Neural progenitor cell (in vitro differentiated cells): ENCODE results near the gene JCAD. TPM values are rescaled to one million over a fixed set of nuclear protein-coding genes. Genes with fewer than 3 reads are reported as not detected.

Source experiments
- DNase-seq: peaks from one replicate; pipeline ENCODE4 v3.0.0-alpha.2; 2016; ENCODE audit warnings: low spot score
- H2AFZ ChIP-seq: fragments of 200-600 bp; sonication (generic); replicated peaks from 2 replicates; pipeline ENCODE4 v1.6.1; 2016; ENCODE audit warnings: antibody characterized with exemption
- H3F3A ChIP-seq: fragments of 200-600 bp; sonication (generic); 2 replicates; pipeline ENCODE4 v1.6.1; 2016; ENCODE audit warnings: antibody characterized with exemption, low read depth
- H3K27ac ChIP-seq: fragments of 200-600 bp; sonication (generic); 2 replicates; pipeline ENCODE4 v1.5.1; 2016; ENCODE audit warnings: mild to moderate bottlenecking
- H3K27me3 ChIP-seq: fragments of 200-600 bp; sonication (generic); 2 replicates; pipeline ENCODE4 v1.6.1; 2016; ENCODE audit warnings: mild to moderate bottlenecking, moderate library complexity
- H3K36me3 ChIP-seq: fragments of 200-600 bp; sonication (generic); 2 replicates; pipeline ENCODE4 v1.5.1; 2016
- H3K4me1 ChIP-seq: fragments of 200-600 bp; sonication (generic); 2 replicates; pipeline ENCODE4 v1.6.1; 2016; ENCODE audit warnings: mixed run types
- H3K4me2 ChIP-seq: fragments of 200-600 bp; sonication (generic); 2 replicates; pipeline ENCODE4 v1.6.1; 2016
- H3K4me3 ChIP-seq: fragments of 200-600 bp; sonication (generic); 2 replicates; pipeline ENCODE4 v1.5.1; 2016
- H3K79me2 ChIP-seq: fragments of 200-600 bp; sonication (generic); 2 replicates; pipeline ENCODE4 v1.6.1; 2016; ENCODE audit warnings: low read depth
- H3K9ac ChIP-seq: fragments of 200-600 bp; sonication (generic); 2 replicates; pipeline ENCODE4 v1.6.1; 2016
- H3K9me3 ChIP-seq: fragments of 200-600 bp; sonication (generic); 2 replicates; pipeline ENCODE4 v1.5.1; 2016; ENCODE audit warnings: low read depth
- H4K20me1 ChIP-seq: fragments of 200-600 bp; sonication (generic); 2 replicates; pipeline ENCODE4 v1.6.1; 2016; ENCODE audit warnings: low read depth
- H3K27ac Mint-ChIP-seq: 3 replicates; pipeline ENCODE4 v1.8.0; 2021; ENCODE audit warnings: mixed read lengths
- H3K27me3 Mint-ChIP-seq: 2 replicates; pipeline ENCODE4 v1.8.0; 2022; ENCODE audit warnings: low read depth, mild to moderate bottlenecking, inconsistent platforms, moderate library complexity, mixed read lengths; ENCODE audit not compliant: insufficient read depth
- H3K36me3 Mint-ChIP-seq: 3 replicates; pipeline ENCODE4 v1.8.0; 2021; ENCODE audit warnings: mixed read lengths
- H3K4me1 Mint-ChIP-seq: 3 replicates; pipeline ENCODE4 v1.8.0; 2021; ENCODE audit warnings: mixed read lengths
- H3K4me3 Mint-ChIP-seq: 3 replicates; pipeline ENCODE4 v1.8.0; 2021; ENCODE audit warnings: mild to moderate bottlenecking, moderate library complexity, mixed read lengths
- H3K9me3 Mint-ChIP-seq: 3 replicates; pipeline ENCODE4 v1.8.0; 2020; ENCODE audit warnings: mixed read lengths
- CTCF ChIP-seq: fragments of 200-600 bp; sonication (generic); IDR thresholded peaks from 2 replicates; pipeline ENCODE4 v1.5.1; 2017; ENCODE audit warnings: antibody characterized with exemption, mild to moderate bottlenecking
- EZH2 ChIP-seq: fragments of 200-600 bp; sonication (generic); IDR thresholded peaks from 2 replicates; pipeline ENCODE4 v1.6.1; 2017; ENCODE audit warnings: antibody characterized with exemption, mild to moderate bottlenecking, moderate library complexity
- EZH2phosphoT487 ChIP-seq: fragments of 200-600 bp; sonication (generic); IDR thresholded peaks from 2 replicates; pipeline ENCODE4 v1.6.1; 2017; ENCODE audit warnings: antibody characterized with exemption
- total RNA-seq: library from RNA; depleted of rRNA; stranded (reverse); fragments of >200 nt; gene quantifications from 2 replicates; pipeline ENCODE4 v1.2.3, GENCODE V29; 2015; ENCODE audit warnings: low replicate concordance

The JCAD gene
- total RNA-seq, 1 donor from 2014 or later: 1.3 TPM

- no peaks in the 10 kb centered on the region for H3K9me3 Mint-ChIP-seq
- H3K36me3 Mint-ChIP-seq: no peaks in the 10 kb centered on the region
- Histone ChIP-seq H3K79me2 (no peaks in the 10 kb centered on the region), H3K4me1 (peaks cover 11% of the 10 kb centered on the region), H4K20me1 (no peaks in the 10 kb centered on the region), H3K27ac (no peak overlapping the region), H3F3A (no peaks in the 10 kb centered on the region), H3K9ac (no peak overlapping the region), H3K9me3 (no peaks in the 10 kb centered on the region), H3K27me3 (no peaks in the 10 kb centered on the region), H3K4me2 (no peak overlapping the region), H3K4me3 (no peak overlapping the region), H3K36me3 (no peaks in the 10 kb centered on the region), H2AFZ (no peak overlapping the region)
- no peak for TF ChIP-seq EZH2
- no peak for TF ChIP-seq EZH2phosphoT487
- TF ChIP-seq CTCF: no peak
- H3K27ac Mint-ChIP-seq: no peak overlapping the region
- peaks cover 13% of the 10 kb centered on the region for H3K4me1 Mint-ChIP-seq
- no peak overlapping the region for H3K4me3 Mint-ChIP-seq
- H3K27me3 Mint-ChIP-seq: peaks cover 3% of the 10 kb centered on the region
- DNase-seq: no peak
These were observed 40.9 kb downstream of the JCAD start for GRCh38 chr10:30018496-30018895.

GRCh38 chr10:30017966-30018365 is 41.4 kb downstream of the JCAD start:
- Histone ChIP-seq H3K4me2 (no peak overlapping the region), H3K79me2 (no peaks in the 10 kb centered on the region), H3K9me3 (no peaks in the 10 kb centered on the region), H3K27ac (no peak overlapping the region), H3F3A (no peaks in the 10 kb centered on the region), H3K36me3 (no peaks in the 10 kb centered on the region), H3K4me3 (no peak overlapping the region), H3K4me1 (peaks cover 13% of the 10 kb centered on the region), H2AFZ (no peak overlapping the region), H3K9ac (no peak overlapping the region), H3K27me3 (no peaks in the 10 kb centered on the region), H4K20me1 (no peaks in the 10 kb centered on the region)
- H3K27ac Mint-ChIP-seq: no peak overlapping the region
- DNase-seq: no peak
- TF ChIP-seq EZH2phosphoT487 (no peak), CTCF (no peak), EZH2 (no peak)
- H3K4me1 Mint-ChIP-seq: peaks cover 18% of the 10 kb centered on the region
- no peaks in the 10 kb centered on the region for H3K9me3 Mint-ChIP-seq
- no peaks in the 10 kb centered on the region for H3K36me3 Mint-ChIP-seq
- H3K27me3 Mint-ChIP-seq: peaks cover 3% of the 10 kb centered on the region
- H3K4me3 Mint-ChIP-seq: no peak overlapping the region

GRCh38 chr10:30017556-30017955 is 41.8 kb downstream of the JCAD start:
- no peaks in the 10 kb centered on the region for H3K36me3 ChIP-seq
- H4K20me1 ChIP-seq: no peaks in the 10 kb centered on the region
- H3K9me3 Mint-ChIP-seq: no peaks in the 10 kb centered on the region
- no peak overlapping the region for H3K4me3 Mint-ChIP-seq
- no peaks in the 10 kb centered on the region for H3K9me3 ChIP-seq
- peaks cover 2% of the 10 kb centered on the region for H3K27me3 Mint-ChIP-seq
- H2AFZ ChIP-seq: no peak overlapping the region
- no peak overlapping the region for H3K27ac ChIP-seq
- H3K4me3 ChIP-seq: no peak overlapping the region
- no peaks in the 10 kb centered on the region for H3F3A ChIP-seq
- H3K27ac Mint-ChIP-seq: no peak overlapping the region
- H3K79me2 ChIP-seq: no peaks in the 10 kb centered on the region
- no peaks in the 10 kb centered on the region for H3K27me3 ChIP-seq
- H3K4me1 ChIP-seq: peaks cover 13% of the 10 kb centered on the region
- H3K9ac ChIP-seq: no peak overlapping the region
- no peak for TF ChIP-seq EZH2
- TF ChIP-seq EZH2phosphoT487: no peak
- TF ChIP-seq CTCF: no peak
- DNase-seq: no peak
- H3K4me1 Mint-ChIP-seq: peaks cover 20% of the 10 kb centered on the region
- no peaks in the 10 kb centered on the region for H3K36me3 Mint-ChIP-seq
- H3K4me2 ChIP-seq: no peak overlapping the region
